MM.1S (cell line): ENCODE results near the gene VPS16.
"Not testable (repeated sequence)": the region's sequence is repeated elsewhere in the genome, so short reads cannot be mapped to it uniquely, and the experiment has no call there.

Experiments used
- DNase-seq: peaks from one replicate; pipeline ENCODE4 v3.0.0-alpha.2; 2015
- H2AFZ ChIP-seq: fragments of 300-600 bp; sonication (generic); 2 replicates; pipeline ENCODE4 v1.6.0; 2016; ENCODE audit warnings: antibody characterized with exemption, low read length
- H3F3A ChIP-seq: fragments of 300-600 bp; sonication (generic); 2 replicates; pipeline ENCODE4 v1.6.1; 2016; ENCODE audit warnings: mild to moderate bottlenecking, antibody characterized with exemption, low read length, moderate library complexity, mixed read lengths; ENCODE audit not compliant: insufficient read depth
- H3K27ac ChIP-seq: fragments of 300-600 bp; sonication (generic); 2 replicates; pipeline ENCODE4 v1.5.1; 2016; ENCODE audit warnings: mild to moderate bottlenecking, low read length
- H3K27me3 ChIP-seq: fragments of 300-600 bp; sonication (generic); replicated peaks from 2 replicates; pipeline ENCODE4 v1.6.0; 2016; ENCODE audit warnings: low read length; ENCODE audit not compliant: insufficient read depth
- H3K36me3 ChIP-seq: fragments of 300-600 bp; sonication (generic); replicated peaks from 2 replicates; pipeline ENCODE4 v1.6.1; 2016; ENCODE audit warnings: mild to moderate bottlenecking, low read length, mixed read lengths; ENCODE audit not compliant: insufficient read depth
- H3K4me1 ChIP-seq: fragments of 300-600 bp; sonication (generic); 2 replicates; pipeline ENCODE4 v1.6.1; 2016; ENCODE audit warnings: low read length, mixed read lengths
- H3K4me2 ChIP-seq: fragments of 300-600 bp; sonication (generic); 2 replicates; pipeline ENCODE4 v1.6.0; 2016; ENCODE audit warnings: low read depth, low read length
- H3K4me3 ChIP-seq: fragments of 300-600 bp; sonication (generic); 2 replicates; pipeline ENCODE4 v1.5.1; 2016; ENCODE audit warnings: low read length, mixed read lengths
- H3K79me2 ChIP-seq: fragments of 300-600 bp; sonication (generic); 2 replicates; pipeline ENCODE4 v1.6.1; 2016; ENCODE audit warnings: mixed run types, low read length, mixed read lengths
- H3K9ac ChIP-seq: fragments of 300-600 bp; sonication (generic); 2 replicates; pipeline ENCODE4 v1.6.1; 2016; ENCODE audit warnings: low read length, mixed read lengths
- H3K9me2 ChIP-seq: fragments of 300-600 bp; sonication (generic); replicated peaks from 2 replicates; pipeline ENCODE4 v1.6.1; 2016; ENCODE audit warnings: mild to moderate bottlenecking, low read length, mixed read lengths; ENCODE audit not compliant: insufficient read depth
- H3K9me3 ChIP-seq: fragments of 300-600 bp; sonication (generic); replicated peaks from 2 replicates; pipeline ENCODE4 v1.6.1; 2016; ENCODE audit warnings: mild to moderate bottlenecking, low read length, mixed read lengths; ENCODE audit not compliant: insufficient read depth
- H4K20me1 ChIP-seq: fragments of 300-600 bp; sonication (generic); 2 replicates; pipeline ENCODE4 v1.6.1; 2016; ENCODE audit warnings: mild to moderate bottlenecking, low read length, moderate library complexity, mixed read lengths; ENCODE audit not compliant: insufficient read depth
- EZH2 ChIP-seq: fragments of 300-600 bp; sonication (generic); optimal IDR thresholded peaks from 2 replicates; pipeline ENCODE3; 2017; ENCODE audit warnings: low read depth, mild to moderate bottlenecking, antibody characterized with exemption, low read length, mixed read lengths
- EZH2phosphoT487 ChIP-seq: fragments of 300-600 bp; sonication (generic); IDR thresholded peaks from 2 replicates; pipeline ENCODE4 v1.6.1; 2018; ENCODE audit warnings: antibody characterized with exemption, low read length
- TF ChIP-seq, protein P1 (sequence below): fragments of 300-600 bp; sonication (generic); IDR thresholded peaks from 2 replicates; pipeline ENCODE4 v1.5.1; 2016; ENCODE audit warnings: antibody characterized with exemption, low read length, mixed read lengths

Gene VPS16

GRCh38 chr20:2805689-2806350, 34.7 kb upstream of the VPS16 start:
- Histone ChIP-seq H3K4me3 (no peak overlapping the region), H3K27me3 (peaks cover 64% of the 10 kb centered on the region)

GRCh38 chr20:2806351-2806701, 34.2 kb upstream of the VPS16 start:
- H2AFZ ChIP-seq: no peak overlapping the region
- H3K4me2 ChIP-seq: no peak overlapping the region
- DNase-seq: no peak
- H3K9me2 ChIP-seq: no peaks in the 10 kb centered on the region
- no peaks in the 10 kb centered on the region for H3K36me3 ChIP-seq
- no peak overlapping the region for H3K4me3 ChIP-seq
- no peak overlapping the region for H3K27ac ChIP-seq
- no peaks in the 10 kb centered on the region for H3K79me2 ChIP-seq
- H3F3A ChIP-seq: no peaks in the 10 kb centered on the region
- H3K4me1 ChIP-seq: no peaks in the 10 kb centered on the region
- no peaks in the 10 kb centered on the region for H3K9me3 ChIP-seq
- H4K20me1 ChIP-seq: no peaks in the 10 kb centered on the region
- H3K27me3 ChIP-seq: peaks cover 59% of the 10 kb centered on the region
- TF ChIP-seq, protein P1, sequence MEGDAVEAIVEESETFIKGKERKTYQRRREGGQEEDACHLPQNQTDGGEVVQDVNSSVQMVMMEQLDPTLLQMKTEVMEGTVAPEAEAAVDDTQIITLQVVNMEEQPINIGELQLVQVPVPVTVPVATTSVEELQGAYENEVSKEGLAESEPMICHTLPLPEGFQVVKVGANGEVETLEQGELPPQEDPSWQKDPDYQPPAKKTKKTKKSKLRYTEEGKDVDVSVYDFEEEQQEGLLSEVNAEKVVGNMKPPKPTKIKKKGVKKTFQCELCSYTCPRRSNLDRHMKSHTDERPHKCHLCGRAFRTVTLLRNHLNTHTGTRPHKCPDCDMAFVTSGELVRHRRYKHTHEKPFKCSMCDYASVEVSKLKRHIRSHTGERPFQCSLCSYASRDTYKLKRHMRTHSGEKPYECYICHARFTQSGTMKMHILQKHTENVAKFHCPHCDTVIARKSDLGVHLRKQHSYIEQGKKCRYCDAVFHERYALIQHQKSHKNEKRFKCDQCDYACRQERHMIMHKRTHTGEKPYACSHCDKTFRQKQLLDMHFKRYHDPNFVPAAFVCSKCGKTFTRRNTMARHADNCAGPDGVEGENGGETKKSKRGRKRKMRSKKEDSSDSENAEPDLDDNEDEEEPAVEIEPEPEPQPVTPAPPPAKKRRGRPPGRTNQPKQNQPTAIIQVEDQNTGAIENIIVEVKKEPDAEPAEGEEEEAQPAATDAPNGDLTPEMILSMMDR: no peak
- no peak for TF ChIP-seq EZH2
- no peak overlapping the region for H3K9ac ChIP-seq

More at GRCh38 chr20:2805689-2806350, 34.7 kb upstream of the VPS16 start:
- no peak overlapping the region for H3K27ac ChIP-seq
- H2AFZ ChIP-seq: no peak overlapping the region
- H4K20me1 ChIP-seq: no peaks in the 10 kb centered on the region
- no peaks in the 10 kb centered on the region for H3K79me2 ChIP-seq
- no peak overlapping the region for H3K9ac ChIP-seq
- TF ChIP-seq EZH2phosphoT487 (no peak), EZH2 (no peak)
- TF ChIP-seq, protein P1: no peak
- no peak for DNase-seq
- no peaks in the 10 kb centered on the region for H3K9me2 ChIP-seq
- H3K4me1 ChIP-seq: no peaks in the 10 kb centered on the region
- H3K36me3 ChIP-seq: no peaks in the 10 kb centered on the region
- H3K4me2 ChIP-seq: no peak overlapping the region
- H3F3A ChIP-seq: no peaks in the 10 kb centered on the region
- no peaks in the 10 kb centered on the region for H3K9me3 ChIP-seq

DNA sequence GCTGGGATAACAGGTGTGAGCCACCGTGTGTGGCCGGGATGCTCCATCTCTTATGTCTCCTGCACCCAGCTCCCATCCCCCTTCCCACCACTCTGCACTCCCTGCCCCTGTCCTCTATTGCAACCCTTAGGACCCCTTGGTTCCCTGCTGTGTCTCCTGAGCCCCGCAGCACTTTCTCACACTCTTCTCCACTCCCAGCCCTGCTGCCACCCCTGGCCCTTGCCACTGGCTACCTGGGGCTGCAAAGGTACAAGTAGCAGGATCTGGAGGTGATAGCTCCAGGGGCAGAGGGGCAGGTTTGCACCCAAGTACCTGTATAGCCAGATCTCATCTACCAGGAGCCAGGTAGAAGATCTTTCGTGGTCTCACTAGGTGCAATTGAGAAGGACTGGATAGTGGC, 33.5 kb upstream of the VPS16 start:
- DNase-seq: no peak
- H3K79me2 ChIP-seq: no peaks in the 10 kb centered on the region
- no peaks in the 10 kb centered on the region for H3K9me3 ChIP-seq
- H3K4me2 ChIP-seq: no peak overlapping the region
- H3K4me3 ChIP-seq: no peak overlapping the region
- no peaks in the 10 kb centered on the region for H4K20me1 ChIP-seq
- no peak overlapping the region for H3K9ac ChIP-seq
- no peaks in the 10 kb centered on the region for H3K4me1 ChIP-seq
- no peaks in the 10 kb centered on the region for H3F3A ChIP-seq
- TF ChIP-seq, protein P1: no peak
- TF ChIP-seq EZH2 (no peak), EZH2phosphoT487 (no peak)
- H3K9me2 ChIP-seq: no peaks in the 10 kb centered on the region
- H3K36me3 ChIP-seq: no peaks in the 10 kb centered on the region
- peaks cover 53% of the 10 kb centered on the region for H3K27me3 ChIP-seq
- no peak overlapping the region for H3K27ac ChIP-seq
- no peak overlapping the region for H2AFZ ChIP-seq

DNA sequence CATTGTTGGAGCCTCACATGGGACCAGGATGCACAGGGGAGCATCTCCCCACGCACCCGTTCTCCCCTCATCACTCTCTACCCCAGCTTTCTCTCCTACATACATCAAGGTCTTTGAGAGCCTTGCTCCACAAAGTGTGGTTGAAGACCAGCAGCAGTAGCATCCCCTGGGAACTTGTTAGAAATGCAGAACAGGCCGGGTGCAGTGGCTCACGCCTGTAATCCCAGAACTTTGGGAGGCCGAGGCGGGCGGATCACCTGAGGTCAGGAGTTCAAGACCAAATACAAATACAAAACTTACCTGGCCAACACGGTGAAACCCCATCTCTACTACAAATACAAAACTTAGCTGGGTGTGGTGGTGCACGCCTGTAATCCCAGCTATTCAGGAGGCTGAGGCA, 32.6 kb upstream of the VPS16 start:
- not testable (repeated sequence) for H4K20me1 ChIP-seq, H3K9me3 ChIP-seq, H3K9me2 ChIP-seq, H3K4me2 ChIP-seq, H3K27ac ChIP-seq, H3K36me3 ChIP-seq, H3K4me3 ChIP-seq, H3K4me1 ChIP-seq, DNase-seq, H2AFZ ChIP-seq, H3K9ac ChIP-seq, H3K79me2 ChIP-seq, H3F3A ChIP-seq
- H3K27me3 ChIP-seq: peaks cover 44% of the 10 kb centered on the region
